SH-SY5Y (cell line): Measurements from ENCODE around the gene ZCCHC12.

ENCODE experiments used
- GATA2 ChIP-seq: IDR thresholded peaks from 2 replicates; pipeline ENCODE4 v1.6.1; 2011; ENCODE audit warnings: mild to moderate bottlenecking, low read depth, low read length
- GATA3 ChIP-seq: IDR thresholded peaks from 2 replicates; pipeline ENCODE4 v1.6.1; 2011; ENCODE audit warnings: low read depth, mild to moderate bottlenecking, low read length, moderate library complexity

- TF ChIP-seq GATA2 (no peak), GATA3 (no peak)
Measured at GRCh38 chrX:118867251-118867650, 43.6 kb downstream of the ZCCHC12 start.
